Measurements from ENCODE around the gene TOP2B.

The TOP2B gene

GRCh38 chr3:25631989-25632388, 32.7 kb downstream of the TOP2B start:
- in situ Hi-C loops (cut with MboI; ENCODE audit: low sequenced_read_pairs): no loop called here

GRCh38 chr3:25621087-25621486, 43.6 kb downstream of the TOP2B start:
- in situ Hi-C loops (cut with MboI; ENCODE audit: low sequenced_read_pairs): no loop called here

- in situ Hi-C loops (cut with MboI; ENCODE audit: low sequenced_read_pairs): no loop called here
Measured at GRCh38 chr3:25620493-25620892, 44.2 kb downstream of the TOP2B start.

GRCh38 chr3:25619382-25619781, 45.3 kb downstream of the TOP2B start:
- in situ Hi-C loops (cut with MboI; ENCODE audit: low sequenced_read_pairs): no loop called here

- in situ Hi-C loops (cut with MboI; ENCODE audit: low sequenced_read_pairs): no loop called here
Measured at GRCh38 chr3:25618028-25618427, 46.7 kb downstream of the TOP2B start.

- in situ Hi-C loops (cut with MboI; ENCODE audit: low sequenced_read_pairs): no loop called here
Measured at GRCh38 chr3:25611193-25611592, 53.5 kb downstream of the TOP2B start.

GRCh38 chr3:25610779-25611178, 53.9 kb downstream of the TOP2B start:
- in situ Hi-C loops (cut with MboI; ENCODE audit: low sequenced_read_pairs): no loop called here

- in situ Hi-C loops (cut with MboI; ENCODE audit: low sequenced_read_pairs): no loop called here
Measured at GRCh38 chr3:25610167-25610566, 54.5 kb downstream of the TOP2B start.

GRCh38 chr3:25604107-25604805, 60.5 kb downstream of the TOP2B start:
- in situ Hi-C loops (cut with MboI; ENCODE audit: low sequenced_read_pairs): no loop called here

- in situ Hi-C loops (cut with MboI; ENCODE audit: low sequenced_read_pairs): no loop called here
Measured at GRCh38 chr3:25603703-25604102, 61.0 kb downstream of the TOP2B start.

GRCh38 chr3:25597535-25598101, 67.1 kb downstream of the TOP2B start:
- in situ Hi-C loops (cut with MboI; ENCODE audit: low sequenced_read_pairs): no loop called here

GRCh38 chr3:25594007-25594502, 70.7 kb downstream of the TOP2B start:
- in situ Hi-C loops (cut with MboI; ENCODE audit: low sequenced_read_pairs): no loop called here

- in situ Hi-C loops (cut with MboI; ENCODE audit: low sequenced_read_pairs): no loop called here
Measured at GRCh38 chr3:25593001-25593400, 71.7 kb downstream of the TOP2B start.

GRCh38 chr3:25592510-25592968, 72.2 kb downstream of the TOP2B start:
- in situ Hi-C loops (cut with MboI; ENCODE audit: low sequenced_read_pairs): no loop called here

- in situ Hi-C loops (cut with MboI; ENCODE audit: low sequenced_read_pairs): no loop called here
Measured at GRCh38 chr3:25589783-25590258, 74.9 kb downstream of the TOP2B start.

- in situ Hi-C loops (cut with MboI; ENCODE audit: low sequenced_read_pairs): no loop called here
Measured at GRCh38 chr3:25589104-25589782, 75.5 kb downstream of the TOP2B start.

GRCh38 chr3:25588441-25589103, 76.1 kb downstream of the TOP2B start:
- in situ Hi-C loops (cut with MboI; ENCODE audit: low sequenced_read_pairs): no loop called here

- in situ Hi-C loops (cut with MboI; ENCODE audit: low sequenced_read_pairs): no loop called here
Measured at GRCh38 chr3:25587975-25588374, 76.7 kb downstream of the TOP2B start.

- in situ Hi-C loops (cut with MboI; ENCODE audit: low sequenced_read_pairs): no loop called here
Measured at GRCh38 chr3:25587526-25587925, 77.2 kb downstream of the TOP2B start.

- in situ Hi-C loops (cut with MboI; ENCODE audit: low sequenced_read_pairs): no loop called here
Measured at GRCh38 chr3:25587094-25587493, 77.6 kb downstream of the TOP2B start.

GRCh38 chr3:25586553-25586952, 78.2 kb downstream of the TOP2B start:
- in situ Hi-C loops (cut with MboI; ENCODE audit: low sequenced_read_pairs): no loop called here

Data from HL-60/S4 (cell line).